SK-N-SH (cell line): ENCODE results near the gene ABCC12.

ENCODE experiments used
- EP300 ChIP-seq, 2 experiments: IDR thresholded peaks; 2 replicates each; pipeline versions ENCODE4 v1.4.0 to v1.6.1; 2012; ENCODE audit warnings: borderline replicate concordance in 1 of 2, low read depth in 1 of 2, low read length in 1 of 2
- POLR2AphosphoS5 ChIP-seq: IDR thresholded peaks from 2 replicates; pipeline ENCODE4 v1.6.1; 2012; ENCODE audit warnings: low read depth, low read length
- RAD21 ChIP-seq: IDR thresholded peaks from 2 replicates; pipeline ENCODE4 v1.6.1; 2012; ENCODE audit warnings: mild to moderate bottlenecking, low read length
- RCOR1 ChIP-seq: fragments of 150-350 bp; IDR thresholded peaks from 2 replicates; pipeline ENCODE4 v1.6.1; 2017; ENCODE audit warnings: antibody characterized with exemption, low read length
- TF ChIP-seq, protein P1 (sequence below): fragments of 200-600 bp; sonication (generic); IDR thresholded peaks from 2 replicates; pipeline ENCODE4 v1.6.1; 2017; ENCODE audit warnings: antibody characterized with exemption, mild to moderate bottlenecking, moderate library complexity

DNA sequence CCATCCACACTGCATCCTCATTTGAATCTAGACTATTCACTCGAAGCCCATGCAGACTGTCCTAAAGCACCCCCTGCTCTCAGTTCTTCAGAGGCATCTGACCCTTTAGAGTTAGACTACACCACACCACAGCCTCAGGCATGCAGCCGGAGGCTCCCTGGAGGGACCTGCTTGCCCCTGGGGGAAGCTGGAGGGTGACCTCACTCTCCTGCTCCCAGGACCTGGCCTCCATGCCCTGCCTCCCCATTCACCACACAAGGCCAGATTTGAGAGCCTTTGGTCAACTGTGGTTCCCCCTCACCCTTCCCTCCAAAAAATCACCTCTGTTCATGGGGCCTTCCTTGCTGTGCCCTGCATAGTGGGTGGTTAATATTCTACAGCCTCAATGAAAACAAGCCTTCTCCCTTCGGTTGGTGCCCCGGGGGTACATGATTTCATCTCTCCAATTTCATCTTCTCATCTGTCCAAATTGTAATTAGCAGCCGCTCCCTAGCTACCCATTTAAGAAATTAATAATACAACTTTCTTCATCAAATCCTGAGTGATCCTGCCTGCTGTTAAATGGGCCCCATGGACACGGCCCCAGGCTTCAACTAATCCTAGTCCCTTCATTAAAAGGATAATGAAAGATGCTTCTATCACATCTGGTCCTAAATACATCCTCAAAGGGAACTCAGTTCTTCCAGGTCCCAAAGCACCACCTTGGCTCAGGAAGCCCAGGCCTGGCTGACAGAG is 24.4 kb downstream of the ABCC12 start:
- TF ChIP-seq, protein P1, sequence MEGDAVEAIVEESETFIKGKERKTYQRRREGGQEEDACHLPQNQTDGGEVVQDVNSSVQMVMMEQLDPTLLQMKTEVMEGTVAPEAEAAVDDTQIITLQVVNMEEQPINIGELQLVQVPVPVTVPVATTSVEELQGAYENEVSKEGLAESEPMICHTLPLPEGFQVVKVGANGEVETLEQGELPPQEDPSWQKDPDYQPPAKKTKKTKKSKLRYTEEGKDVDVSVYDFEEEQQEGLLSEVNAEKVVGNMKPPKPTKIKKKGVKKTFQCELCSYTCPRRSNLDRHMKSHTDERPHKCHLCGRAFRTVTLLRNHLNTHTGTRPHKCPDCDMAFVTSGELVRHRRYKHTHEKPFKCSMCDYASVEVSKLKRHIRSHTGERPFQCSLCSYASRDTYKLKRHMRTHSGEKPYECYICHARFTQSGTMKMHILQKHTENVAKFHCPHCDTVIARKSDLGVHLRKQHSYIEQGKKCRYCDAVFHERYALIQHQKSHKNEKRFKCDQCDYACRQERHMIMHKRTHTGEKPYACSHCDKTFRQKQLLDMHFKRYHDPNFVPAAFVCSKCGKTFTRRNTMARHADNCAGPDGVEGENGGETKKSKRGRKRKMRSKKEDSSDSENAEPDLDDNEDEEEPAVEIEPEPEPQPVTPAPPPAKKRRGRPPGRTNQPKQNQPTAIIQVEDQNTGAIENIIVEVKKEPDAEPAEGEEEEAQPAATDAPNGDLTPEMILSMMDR, result no peak
- TF ChIP-seq EP300 (IDR thresholded peaks at IDR 0.05; ENCODE audit: borderline replicate concordance in 1 of 2, low read depth in 1 of 2, low read length in 1 of 2) (no peak), POLR2AphosphoS5 (no peak), RCOR1 (no peak), RAD21 (no peak)
